Brain microvascular endothelial cell (primary cell): ENCODE results near the gene NVL.
A peak's percentile ranks its signal among the peaks of the same experiment; 100 is the strongest.
"Not testable (repeated sequence)": the region's sequence is repeated elsewhere in the genome, so short reads cannot be mapped to it uniquely, and the experiment has no call there.

Source experiments
- DNase-seq: peaks from one replicate; pipeline ENCODE4 v3.0.0-alpha.2; 2020
- H3K27ac ChIP-seq: fragments of 250-450 bp; sonication (Bioruptor Pico); 2 replicates; pipeline ENCODE4 v1.5.1; 2020; ENCODE audit warnings: mild to moderate bottlenecking, moderate library complexity
- H3K27me3 ChIP-seq: fragments of 250-450 bp; sonication (Bioruptor Pico); replicated peaks from 2 replicates; pipeline ENCODE4 v1.5.1; 2020; ENCODE audit warnings: mild to moderate bottlenecking
- H3K36me3 ChIP-seq: fragments of 250-450 bp; sonication (Bioruptor Pico); replicated peaks from 2 replicates; pipeline ENCODE4 v1.5.1; 2020; ENCODE audit warnings: mild to moderate bottlenecking
- H3K4me3 ChIP-seq: 2 replicates; pipeline ENCODE4 v1.5.1; 2011; ENCODE audit warnings: low read depth, mild to moderate bottlenecking, control low read depth, low read length, moderate library complexity
- CTCF ChIP-seq: IDR thresholded peaks from 2 replicates; pipeline ENCODE4 v1.5.1; 2011; ENCODE audit warnings: low read depth, mild to moderate bottlenecking, moderate library complexity, low read length, control low read depth, inconsistent platforms; ENCODE audit errors: missing control alignments
- in situ Hi-C: cut with HindIII; loops from 2 replicates; pipeline ENCODE4 v1.10.0; 2017; ENCODE audit warnings: low sequenced_read_pairs, low pct_ligation_motif_present

NVL gene

GRCh38 chr1:224353975-224354925 is 24.3 kb upstream of the NVL start:
- H3K27ac ChIP-seq = no peak overlapping the region
- TF ChIP-seq CTCF = no peak
- in situ Hi-C loops = no loop called here

DNA sequence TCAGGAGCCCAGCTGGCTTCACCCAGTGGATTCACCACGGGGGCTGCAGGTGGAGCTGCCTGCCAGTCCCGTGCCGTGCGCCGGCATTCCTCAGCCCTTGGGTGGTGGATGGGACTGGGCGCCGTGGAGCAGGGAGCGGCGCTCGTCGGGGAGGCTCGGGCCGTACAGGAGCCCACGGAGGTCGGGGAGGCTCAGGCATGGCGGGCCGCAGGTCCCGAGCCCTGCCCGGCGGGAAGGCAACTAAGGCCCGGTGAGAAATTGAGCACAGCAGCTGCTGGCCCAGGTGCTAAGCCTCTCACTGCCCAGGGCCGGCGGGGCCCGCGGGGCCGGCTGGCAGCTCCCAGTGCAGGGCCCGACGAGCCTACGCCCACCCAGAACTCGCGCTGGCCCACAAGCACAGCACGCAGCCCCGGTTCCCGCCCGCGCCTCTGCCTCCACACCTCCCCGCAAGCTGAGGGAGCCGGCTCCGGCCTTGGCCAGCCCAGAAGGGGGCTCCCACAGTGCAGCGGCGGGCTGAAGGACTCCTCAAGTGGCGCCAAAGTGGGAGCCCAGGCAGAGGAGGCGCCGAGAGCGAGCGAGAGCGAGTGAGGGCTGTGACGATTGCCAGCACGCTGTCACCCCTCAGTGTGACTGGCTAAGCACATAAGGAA is 22.6 kb upstream of the NVL start:
- H3K27me3 ChIP-seq, DNase-seq, H3K27ac ChIP-seq, H3K36me3 ChIP-seq, in situ Hi-C loops, H3K4me3 ChIP-seq: not testable (repeated sequence)

More at GRCh38 chr1:224353975-224354925, 24.3 kb upstream of the NVL start:
- Histone ChIP-seq H3K27me3 (no peaks in the 10 kb centered on the region), H3K4me3 (no peak overlapping the region), H3K36me3 (no peaks in the 10 kb centered on the region)
- no peak for DNase-seq

GRCh38 chr1:224349716-224350115 is 19.7 kb upstream of the NVL start:
- H3K27ac ChIP-seq, H3K36me3 ChIP-seq, DNase-seq, H3K27me3 ChIP-seq, in situ Hi-C loops, H3K4me3 ChIP-seq: not testable (repeated sequence)

DNA sequence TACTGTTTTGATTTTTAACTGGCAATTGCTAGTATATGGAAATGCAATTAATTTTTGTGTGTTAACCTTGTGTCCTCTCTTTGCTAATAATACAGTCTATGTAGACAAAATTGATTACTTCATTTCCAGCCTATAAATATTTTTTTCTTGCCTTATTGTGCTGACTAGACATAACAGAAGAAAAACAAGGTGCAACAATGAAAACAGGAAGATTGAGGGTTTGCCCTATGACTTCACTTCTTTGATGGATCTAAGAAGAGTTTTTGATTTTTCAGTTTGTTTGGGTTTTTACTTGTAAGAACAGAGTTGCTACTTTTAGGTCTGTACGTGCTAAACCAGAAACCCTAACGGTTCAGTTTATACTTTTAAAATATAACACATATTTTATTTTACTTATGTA is 18.2 kb upstream of the NVL start:
- Histone ChIP-seq H3K36me3 (no peaks in the 10 kb centered on the region), H3K4me3 (no peak overlapping the region), H3K27ac (no peak overlapping the region), H3K27me3 (no peaks in the 10 kb centered on the region)
- no peak for DNase-seq
- in situ Hi-C loops = no loop called here
- TF ChIP-seq CTCF = no peak

GRCh38 chr1:224343679-224344078 is 13.7 kb upstream of the NVL start:
- Histone ChIP-seq H3K4me3 (no peak overlapping the region), H3K36me3 (no peaks in the 10 kb centered on the region), H3K27ac (no peak overlapping the region), H3K27me3 (no peaks in the 10 kb centered on the region)
- TF ChIP-seq CTCF = no peak
- no peak for DNase-seq
- in situ Hi-C loops = no loop called here

- peak overlapping the region; percentile 63 for H3K4me3 ChIP-seq
- H3K36me3 ChIP-seq, H3K27me3 ChIP-seq, DNase-seq, in situ Hi-C loops, H3K27ac ChIP-seq: not testable (repeated sequence)
Observed at GRCh38 chr1:224340453-224341384, 10.7 kb upstream of the NVL start.
